Activated CD4-positive, alpha-beta T cell treated with anti-CD3 and anti-CD28 coated beads for 36 hours (primary cell): Measurements from ENCODE around the gene GPX4. TPM values are rescaled to one million over a fixed set of nuclear protein-coding genes. Genes with fewer than 3 reads are reported as not detected.

ENCODE experiments used
- ATAC-seq: fragments of 200-7000 bp; cut with Tn5 transposase; one replicate; pipeline ENCODE4 v1.10.0; 2021; ENCODE audit warnings: mild to moderate bottlenecking, moderate library complexity
- CTCF ChIA-PET: fragments of 350-600 bp; sonication (Branson Sonifier 250); formaldehyde crosslinking; loops from one replicate; lab custom pipeline; 2021; ENCODE audit warnings: antibody characterized with exemption; lab: Charles Lee
- POLR2A ChIA-PET: fragments of 350-600 bp; sonication (Branson Sonifier 250); formaldehyde crosslinking; loops from one replicate; lab custom pipeline; 2021; ENCODE audit warnings: antibody characterized with exemption, inconsistent platforms; lab: Charles Lee
- DNase-seq: peaks from one replicate; pipeline ENCODE4 v3.0.0-alpha.2; 2020
- H3K27ac Mint-ChIP-seq: one replicate; pipeline ENCODE4 v1.8.0; 2021; ENCODE audit warnings: mixed read lengths
- H3K27me3 Mint-ChIP-seq: one replicate; pipeline ENCODE4 v1.8.0; 2021; ENCODE audit warnings: mixed read lengths
- H3K36me3 Mint-ChIP-seq: one replicate; pipeline ENCODE4 v1.8.0; 2021; ENCODE audit warnings: low read depth, mixed read lengths
- H3K4me1 Mint-ChIP-seq: one replicate; pipeline ENCODE4 v1.8.0; 2021; ENCODE audit warnings: mixed read lengths
- H3K4me3 Mint-ChIP-seq: one replicate; pipeline ENCODE4 v1.8.0; 2021; ENCODE audit warnings: mild to moderate bottlenecking, moderate library complexity, mixed read lengths
- H3K9me3 Mint-ChIP-seq: one replicate; pipeline ENCODE4 v1.8.0; 2021; ENCODE audit warnings: low read depth, mixed read lengths
- intact Hi-C, 2 experiments: fragments of 100-400 bp; cut with DNase I in 1 of 2; cut with micrococcal nuclease in 1 of 2; formaldehyde crosslinking; loops; one replicate each; pipeline versions ENCODE4 v1.14.2 to v1.15.1; 2022 to 2024; cut with DNase I, micrococcal nuclease
- total RNA-seq, 2 experiments: library from RNA; stranded (reverse); gene quantifications; one replicate each; pipeline ENCODE4 v1.2.3, GENCODE V29; 2021

Gene GPX4
- total RNA-seq, 2 experiments from 2014 or later, result 192 to 218 TPM

- H3K4me1 Mint-ChIP-seq, result peaks cover 60% of the 10 kb centered on the region
- CTCF ChIA-PET, result interaction anchor here (1.9 kb wide), 1 partner anchor 20 kb away, joined by 7 read pairs; no protein-coding TSS in a partner anchor
- DNase-seq (no peak), ATAC-seq (no peak)
- H3K27ac Mint-ChIP-seq, result peak overlapping the region; percentile 44
- H3K4me3 Mint-ChIP-seq, result no peak overlapping the region
- POLR2A ChIA-PET, result interaction anchor here (0.6 to 1.1 kb wide), 3 partner anchors 10 to 46 kb away, joined by 3 to 7 read pairs (median 4); no protein-coding TSS in a partner anchor
- no peaks in the 10 kb centered on the region for H3K27me3 Mint-ChIP-seq
- intact Hi-C loops, result no loop called here
- H3K9me3 Mint-ChIP-seq, result no peaks in the 10 kb centered on the region
- H3K36me3 Mint-ChIP-seq, result peaks cover 53% of the 10 kb centered on the region
Observed at GRCh38 chr19:1085053-1085658, 18.6 kb upstream of the GPX4 start.

GRCh38 chr19:1085676-1086442 is 17.9 kb upstream of the GPX4 start:
- ATAC-seq (no peak), DNase-seq (no peak)
- CTCF ChIA-PET, result interaction anchor here (1.9 kb wide), 1 partner anchor 21 kb away, joined by 7 read pairs; no protein-coding TSS in a partner anchor
- H3K27ac Mint-ChIP-seq, result no peak overlapping the region
- H3K9me3 Mint-ChIP-seq, result no peaks in the 10 kb centered on the region
- H3K4me3 Mint-ChIP-seq, result no peak overlapping the region
- POLR2A ChIA-PET, result interaction anchor here (1.0 to 1.2 kb wide), 5 partner anchors 9 to 183 kb away, joined by 3 to 4 read pairs (median 3); partner anchors contain the start of gene CIRBP
- H3K4me1 Mint-ChIP-seq, result peaks cover 59% of the 10 kb centered on the region
- H3K27me3 Mint-ChIP-seq, result no peaks in the 10 kb centered on the region
- intact Hi-C loops, result no loop called here
- peaks cover 51% of the 10 kb centered on the region for H3K36me3 Mint-ChIP-seq

GRCh38 chr19:1086613-1087012 is 17.2 kb upstream of the GPX4 start:
- CTCF ChIA-PET, result interaction anchor here (0.6 to 1.9 kb wide), 3 partner anchors 21 to 106 kb away, joined by 3 to 7 read pairs (median 3); no protein-coding TSS in a partner anchor

GRCh38 chr19:1087813-1088415 is 15.9 kb upstream of the GPX4 start:
- peaks cover 47% of the 10 kb centered on the region for H3K4me1 Mint-ChIP-seq
- H3K4me3 Mint-ChIP-seq, result peak overlapping the region; percentile 32
- intact Hi-C loops, result no loop called here
- no peak for DNase-seq
- peak; percentile 33 for ATAC-seq
- peak overlapping the region; percentile 86 for H3K27ac Mint-ChIP-seq
- no peaks in the 10 kb centered on the region for H3K9me3 Mint-ChIP-seq
- H3K27me3 Mint-ChIP-seq, result no peaks in the 10 kb centered on the region
- CTCF ChIA-PET, result interaction anchor here (0.8 to 1.4 kb wide), 4 partner anchors 12 to 25 kb away, joined by 3 to 5 read pairs (median 3); no protein-coding TSS in a partner anchor
- POLR2A ChIA-PET, result interaction anchor here (0.6 kb wide), 1 partner anchor 32 kb away, joined by 3 read pairs; no protein-coding TSS in a partner anchor
- peaks cover 43% of the 10 kb centered on the region for H3K36me3 Mint-ChIP-seq

More at GRCh38 chr19:1086613-1087012, 17.2 kb upstream of the GPX4 start:
- no peak overlapping the region for H3K4me3 Mint-ChIP-seq
- H3K27me3 Mint-ChIP-seq, result no peaks in the 10 kb centered on the region
- ATAC-seq, result no peak
- H3K4me1 Mint-ChIP-seq, result peaks cover 54% of the 10 kb centered on the region
- POLR2A ChIA-PET, result interaction anchor here (0.6 to 1.2 kb wide), 4 partner anchors 63 to 506 kb away, joined by 3 to 4 read pairs (median 3); partner anchors contain the start of gene CIRBP
- DNase-seq, result no peak
- no peak overlapping the region for H3K27ac Mint-ChIP-seq
- H3K9me3 Mint-ChIP-seq, result no peaks in the 10 kb centered on the region
- H3K36me3 Mint-ChIP-seq, result peaks cover 48% of the 10 kb centered on the region
- intact Hi-C loops, result no loop called here

GRCh38 chr19:1088416-1089010 is 15.3 kb upstream of the GPX4 start:
- H3K4me3 Mint-ChIP-seq, result no peak overlapping the region
- intact Hi-C loops, result no loop called here
- POLR2A ChIA-PET, result no interaction called here
- no peak for DNase-seq
- peak; percentile 9 for ATAC-seq
- H3K4me1 Mint-ChIP-seq, result peaks cover 49% of the 10 kb centered on the region
- H3K27ac Mint-ChIP-seq, result peak overlapping the region; percentile 86
- H3K27me3 Mint-ChIP-seq, result no peaks in the 10 kb centered on the region
- peaks cover 48% of the 10 kb centered on the region for H3K36me3 Mint-ChIP-seq
- CTCF ChIA-PET, result interaction anchor here (0.8 to 1.4 kb wide), 2 partner anchors 13 to 14 kb away, joined by 3 to 5 read pairs; no protein-coding TSS in a partner anchor
- no peaks in the 10 kb centered on the region for H3K9me3 Mint-ChIP-seq

- CTCF ChIA-PET, result interaction anchor here (1.4 kb wide), 1 partner anchor 14 kb away, joined by 5 read pairs; no protein-coding TSS in a partner anchor
- Mint-ChIP-seq H3K27ac (no peak overlapping the region), H3K36me3 (peaks cover 45% of the 10 kb centered on the region), H3K4me3 (no peak overlapping the region), H3K27me3 (no peaks in the 10 kb centered on the region), H3K9me3 (no peaks in the 10 kb centered on the region), H3K4me1 (peaks cover 48% of the 10 kb centered on the region)
- POLR2A ChIA-PET, result no interaction called here
- intact Hi-C loops, result no loop called here
- DNase-seq (no peak), ATAC-seq (no peak)
Observed at GRCh38 chr19:1089126-1089771, 14.5 kb upstream of the GPX4 start.

GRCh38 chr19:1089891-1090290 is 13.9 kb upstream of the GPX4 start:
- H3K36me3 Mint-ChIP-seq, result peaks cover 44% of the 10 kb centered on the region
- no peak overlapping the region for H3K4me3 Mint-ChIP-seq
- DNase-seq (no peak), ATAC-seq (no peak)
- CTCF ChIA-PET, result interaction anchor here (0.6 kb wide), 1 partner anchor 10 kb away, joined by 3 read pairs; no protein-coding TSS in a partner anchor
- H3K27ac Mint-ChIP-seq, result no peak overlapping the region
- intact Hi-C loops, result loop anchor here in 1 of 2 experiments (1.0 kb wide), 1 partner anchor 13 kb away; no protein-coding TSS in a partner anchor
- POLR2A ChIA-PET, result interaction anchor here (1.1 to 1.5 kb wide), 2 partner anchors 9 to 179 kb away, joined by 5 read pairs; partner anchors contain the start of gene CIRBP
- no peaks in the 10 kb centered on the region for H3K27me3 Mint-ChIP-seq
- no peaks in the 10 kb centered on the region for H3K9me3 Mint-ChIP-seq
- peaks cover 45% of the 10 kb centered on the region for H3K4me1 Mint-ChIP-seq

- H3K4me3 Mint-ChIP-seq, result no peak overlapping the region
- no peak for ATAC-seq
- no peaks in the 10 kb centered on the region for H3K9me3 Mint-ChIP-seq
- CTCF ChIA-PET, result interaction anchor here (0.5 to 0.8 kb wide), 3 partner anchors 10 to 456 kb away, joined by 3 to 4 read pairs (median 3); no protein-coding TSS in a partner anchor
- intact Hi-C loops, result loop anchor here in 1 of 2 experiments (1.0 kb wide), 1 partner anchor 14 kb away; no protein-coding TSS in a partner anchor
- POLR2A ChIA-PET, result interaction anchor here (1.1 to 1.5 kb wide), 3 partner anchors 10 to 178 kb away, joined by 3 to 5 read pairs (median 5); partner anchors contain the start of gene CIRBP
- no peaks in the 10 kb centered on the region for H3K27me3 Mint-ChIP-seq
- H3K4me1 Mint-ChIP-seq, result peaks cover 42% of the 10 kb centered on the region
- no peak for DNase-seq
- H3K36me3 Mint-ChIP-seq, result peaks cover 39% of the 10 kb centered on the region
- H3K27ac Mint-ChIP-seq, result no peak overlapping the region
Observed at GRCh38 chr19:1090731-1091543, 12.9 kb upstream of the GPX4 start.

GRCh38 chr19:1091544-1092175 is 12.1 kb upstream of the GPX4 start:
- DNase-seq, result no peak
- Mint-ChIP-seq H3K4me3 (no peak overlapping the region), H3K9me3 (no peaks in the 10 kb centered on the region), H3K27ac (no peak overlapping the region), H3K4me1 (peaks cover 46% of the 10 kb centered on the region), H3K36me3 (peaks cover 39% of the 10 kb centered on the region), H3K27me3 (no peaks in the 10 kb centered on the region)
- ATAC-seq, result no peak
- POLR2A ChIA-PET, result interaction anchor here (1.1 to 1.5 kb wide), 2 partner anchors 10 to 112 kb away, joined by 3 to 5 read pairs; no protein-coding TSS in a partner anchor
- CTCF ChIA-PET, result interaction anchor here (0.5 to 0.8 kb wide), 2 partner anchors 11 to 456 kb away, joined by 3 to 4 read pairs; no protein-coding TSS in a partner anchor
- intact Hi-C loops, result no loop called here
